Renal cortex interstitium (tissue), 11 donors: ENCODE measurements around the gene SRSF3. TPM values are rescaled to one million over a fixed set of nuclear protein-coding genes. Genes with fewer than 3 reads are reported as not detected.
"Not testable (repeated sequence)": the region's sequence is repeated elsewhere in the genome, so short reads cannot be mapped to it uniquely, and the experiment has no call there.

Experiments used
- DNase-seq, 11 donors: peaks; one replicate each; pipeline ENCODE4 v3.0.0-alpha.2; 2013; ENCODE audit warnings: low read depth in 9 of 11, low spot score in 4 of 11; ENCODE audit errors: extremely low read depth in 1 of 11
- polyA plus RNA-seq, 3 donors: library from polyadenylated mRNA; unstranded; fragments of 120-200 nt; gene quantifications; one replicate each; pipeline ENCODE4 v1.2.1, GENCODE V29; 2013; ENCODE audit not compliant: insufficient read length in 3 of 3

The SRSF3 gene
- polyA plus RNA-seq, 3 donors = 504 to 636 (median 603) TPM

GRCh38 chr6:36598326-36598725 lies 4.2 kb downstream of the SRSF3 start:
- no peak for DNase-seq

GRCh38 chr6:36598739-36599318 lies 4.7 kb downstream of the SRSF3 start:
- no peak for DNase-seq

- no peak for DNase-seq
These were observed 5.6 kb downstream of the SRSF3 start for GRCh38 chr6:36599791-36600209.

GRCh38 chr6:36600564-36601146 lies 6.5 kb downstream of the SRSF3 start:
- DNase-seq = no peak

- not testable (repeated sequence) for DNase-seq
These were observed 7.7 kb downstream of the SRSF3 start for GRCh38 chr6:36601818-36602217.

GRCh38 chr6:36603222-36604089 lies 9.3 kb downstream of the SRSF3 start:
- DNase-seq = no peak

GRCh38 chr6:36604090-36605060 lies 10.2 kb downstream of the SRSF3 start:
- no peak for DNase-seq

- DNase-seq = no peak
These were observed 11.0 kb downstream of the SRSF3 start for GRCh38 chr6:36605143-36605542.

- no peak for DNase-seq
These were observed 11.6 kb downstream of the SRSF3 start for GRCh38 chr6:36605560-36606391.

GRCh38 chr6:36607305-36607682 lies 13.1 kb downstream of the SRSF3 start:
- not testable (repeated sequence) for DNase-seq

GRCh38 chr6:36607683-36608386 lies 13.7 kb downstream of the SRSF3 start:
- DNase-seq = no peak

GRCh38 chr6:36608788-36609563 lies 14.8 kb downstream of the SRSF3 start:
- no peak for DNase-seq

GRCh38 chr6:36609582-36609981 lies 15.4 kb downstream of the SRSF3 start:
- DNase-seq = no peak

GRCh38 chr6:36610041-36610955 lies 16.1 kb downstream of the SRSF3 start:
- no peak for DNase-seq

GRCh38 chr6:36610956-36611336 lies 16.8 kb downstream of the SRSF3 start:
- no peak for DNase-seq

GRCh38 chr6:36611679-36612078 lies 17.5 kb downstream of the SRSF3 start:
- DNase-seq = not testable (repeated sequence)
